Right atrium auricular region (tissue), 2 donors: ENCODE data around the gene HSPB2. TPM values are rescaled to one million over a fixed set of nuclear protein-coding genes. Genes with fewer than 3 reads are reported as not detected.

Experiments
- DNase-seq: peaks from one replicate; pipeline ENCODE4 v3.0.0-alpha.2; 2019; ENCODE audit warnings: low spot score
- H3K27ac ChIP-seq, 2 donors: fragments of 200-600 bp; sonication (generic); 1 replicate in 1 of 2; 2 replicates in 1 of 2; pipeline ENCODE4 v1.5.1; 2016 to 2019
- H3K27me3 ChIP-seq, 2 donors: fragments of 200-600 bp; sonication (generic); one replicate each; pipeline versions ENCODE4 v1.5.1 to v1.6.0; 2017 to 2019
- H3K36me3 ChIP-seq: fragments of 200-600 bp; sonication (generic); one replicate; pipeline ENCODE4 v1.5.1; 2016
- H3K4me1 ChIP-seq, 2 donors: fragments of 200-600 bp; sonication (generic); one replicate each; pipeline versions ENCODE4 v1.5.1 to v1.6.0; 2017 to 2019
- H3K4me3 ChIP-seq, 2 donors: fragments of 200-600 bp; sonication (generic); 1 replicate in 1 of 2; 2 replicates in 1 of 2; pipeline ENCODE4 v1.5.1; 2017 to 2019; ENCODE audit warnings: mild to moderate bottlenecking in 1 of 2, moderate library complexity in 1 of 2
- H3K9me3 ChIP-seq, 2 donors: fragments of 200-600 bp; sonication (generic); one replicate each; pipeline ENCODE4 v1.5.1; 2019
- CTCF ChIP-seq, 2 donors: fragments of 200-600 bp; sonication (generic); IDR thresholded peaks; one replicate each; pipeline ENCODE4 v1.5.1; 2019; ENCODE audit warnings: antibody characterized with exemption in 2 of 2
- total RNA-seq, 2 donors: library from RNA; depleted of rRNA; stranded (reverse); fragments of >200 nt; gene quantifications; one replicate each; pipeline ENCODE4 v1.1.0, GENCODE V29; 2016

Gene HSPB2
- total RNA-seq, 2 donors from 2014 or later = 5.5 to 13.0 TPM

- TF ChIP-seq CTCF (IDR thresholded peaks at IDR 0.05) = no peak
- DNase-seq = no peak
- Histone ChIP-seq H3K9me3 (no peaks in the 10 kb centered on the region), H3K4me3 (peak overlapping the region in 1 of 2 donors; percentile 72), H3K36me3 (no peaks in the 10 kb centered on the region), H3K27ac (peak overlapping the region; percentile 78 to 84), H3K27me3 (no peaks in the 10 kb centered on the region), H3K4me1 (peaks cover 2 to 50% of the 10 kb centered on the region in 2 donors)
Observed at GRCh38 chr11:111936040-111936540, 23.6 kb downstream of the HSPB2 start.

DNA sequence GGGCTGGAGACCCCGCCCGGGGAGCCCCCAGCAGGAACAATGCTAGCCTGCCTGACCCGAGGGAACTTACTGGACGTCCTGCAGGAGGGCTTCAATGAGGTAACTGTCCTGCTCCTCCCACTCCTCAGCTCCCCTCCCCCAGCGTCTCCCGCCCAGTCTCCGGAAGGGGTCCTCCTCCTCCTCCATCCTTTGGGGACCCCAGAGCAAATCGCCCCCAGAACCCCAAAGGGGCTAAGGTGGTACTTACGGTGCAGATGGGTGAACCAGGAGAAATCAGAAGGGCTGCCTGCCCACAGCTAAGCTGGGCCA lies 24.9 kb downstream of the HSPB2 start:
- H3K27me3 ChIP-seq = no peaks in the 10 kb centered on the region
- H3K27ac ChIP-seq = peak overlapping the region; percentile 78 to 84
- no peaks in the 10 kb centered on the region for H3K36me3 ChIP-seq
- TF ChIP-seq CTCF (IDR thresholded peaks at IDR 0.05) = no peak
- no peaks in the 10 kb centered on the region for H3K9me3 ChIP-seq
- no peak for DNase-seq
- peaks cover 2 to 53% of the 10 kb centered on the region in 2 donors for H3K4me1 ChIP-seq
- peak overlapping the region; percentile 52 to 72 for H3K4me3 ChIP-seq

GRCh38 chr11:111937844-111938243 lies 25.3 kb downstream of the HSPB2 start:
- no peak for TF ChIP-seq CTCF (IDR thresholded peaks at IDR 0.05)
- Histone ChIP-seq H3K4me3 (peak overlapping the region; percentile 52 to 72), H3K36me3 (no peaks in the 10 kb centered on the region), H3K9me3 (no peaks in the 10 kb centered on the region), H3K4me1 (peaks cover 2 to 54% of the 10 kb centered on the region in 2 donors), H3K27me3 (no peaks in the 10 kb centered on the region), H3K27ac (peak overlapping the region; percentile 78 to 84)
- peak; percentile 55 for DNase-seq

DNA sequence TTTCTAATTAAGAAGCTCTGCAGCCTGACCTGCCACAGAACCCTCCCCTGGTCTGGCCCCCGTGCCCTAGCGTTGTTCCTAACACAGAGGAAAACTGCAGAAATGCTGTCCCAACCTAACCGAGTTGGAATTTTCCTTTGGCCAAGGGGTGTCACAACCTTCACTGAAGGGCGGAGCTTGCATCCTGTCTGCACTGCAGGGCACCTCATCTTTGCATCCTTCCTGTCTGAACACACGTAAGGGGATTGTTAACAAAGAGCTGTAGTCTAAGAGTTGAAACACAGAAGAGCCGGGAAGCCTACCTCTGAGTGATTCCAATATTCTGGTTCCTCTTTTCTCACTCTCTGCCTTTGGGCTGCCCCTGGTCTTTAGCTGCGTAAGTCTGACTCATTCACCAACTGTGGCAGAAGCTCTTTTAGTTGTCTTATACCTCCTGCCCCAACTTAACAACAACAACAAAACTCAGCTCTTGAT lies 26.2 kb downstream of the HSPB2 start:
- Histone ChIP-seq H3K9me3 (no peaks in the 10 kb centered on the region), H3K27ac (peak overlapping the region; percentile 78 to 84), H3K4me1 (peaks cover 2 to 54% of the 10 kb centered on the region in 2 donors), H3K4me3 (peak overlapping the region in 1 of 2 donors; percentile 1), H3K36me3 (no peaks in the 10 kb centered on the region), H3K27me3 (no peaks in the 10 kb centered on the region)
- no peak for TF ChIP-seq CTCF (IDR thresholded peaks at IDR 0.05)
- DNase-seq = peak; percentile 64

DNA sequence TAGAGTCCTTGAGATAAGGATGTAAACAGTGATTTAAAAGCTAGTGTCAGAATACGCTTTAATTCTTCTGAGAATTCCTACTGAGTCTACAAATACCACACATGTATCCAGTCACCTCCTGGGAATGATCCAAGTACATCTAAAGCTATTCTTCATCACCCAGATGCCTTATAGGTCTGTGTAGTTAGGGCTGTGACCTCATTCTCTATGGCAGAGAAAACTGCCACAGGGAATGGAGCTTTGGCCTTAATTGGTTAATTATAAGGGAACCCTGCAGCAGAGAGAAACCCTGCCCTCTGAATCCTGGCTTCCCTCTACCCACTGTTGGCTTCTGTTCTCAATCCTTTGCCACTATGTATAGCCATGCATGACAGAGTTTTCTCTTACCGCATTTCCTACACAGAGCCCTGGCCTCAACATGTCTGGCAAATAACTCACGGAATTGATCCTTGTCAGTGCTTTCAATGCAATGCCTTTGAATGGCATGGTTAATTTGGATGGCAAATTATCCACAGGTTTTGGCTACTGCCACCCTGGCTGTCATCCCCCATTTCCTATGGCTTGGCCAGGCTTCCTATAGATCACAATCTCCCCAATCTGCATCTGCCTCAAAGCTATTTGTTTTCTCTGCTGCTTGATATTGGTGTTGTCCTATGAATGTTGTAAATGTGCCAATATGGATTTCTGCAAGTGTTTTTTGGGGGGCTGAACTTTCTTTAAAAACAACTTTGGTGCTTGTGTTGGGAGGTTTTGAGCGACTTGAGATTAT lies 27.5 kb downstream of the HSPB2 start:
- TF ChIP-seq CTCF (IDR thresholded peaks at IDR 0.05) = no peak
- Histone ChIP-seq H3K36me3 (no peaks in the 10 kb centered on the region), H3K27me3 (no peaks in the 10 kb centered on the region), H3K4me3 (no peak overlapping the region), H3K9me3 (no peaks in the 10 kb centered on the region), H3K4me1 (peaks cover 2 to 59% of the 10 kb centered on the region in 2 donors), H3K27ac (peak overlapping the region; percentile 78 to 84)
- DNase-seq = peak; percentile 34
